ENCODE measurements around the gene TMEM45B.
"Not testable (repeated sequence)": the region's sequence is repeated elsewhere in the genome, so short reads cannot be mapped to it uniquely, and the experiment has no call there.

Gene TMEM45B

DNA sequence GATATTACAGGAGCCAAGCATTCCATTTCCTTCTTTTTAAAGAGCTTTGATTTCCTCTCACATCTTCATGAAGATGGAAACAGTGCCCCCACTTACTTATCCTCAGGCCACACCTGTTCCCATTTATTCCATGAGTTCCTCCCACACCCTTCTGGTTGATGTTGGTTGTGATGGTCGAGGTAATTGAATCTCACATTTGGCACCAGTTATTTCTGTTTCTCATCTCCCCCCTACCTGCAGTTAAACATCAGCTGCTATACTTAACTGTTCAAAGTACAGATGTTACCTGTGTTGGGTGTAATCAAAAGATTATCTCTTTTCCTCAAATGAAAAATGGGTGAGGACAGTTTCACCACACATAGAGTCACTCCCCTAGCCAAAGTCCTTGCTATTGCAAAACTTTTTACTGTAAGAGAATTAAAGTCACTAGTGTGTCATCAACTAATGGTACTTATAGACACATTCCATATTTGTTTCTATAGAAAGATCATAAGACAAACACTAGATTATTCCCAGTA lies 1.9 kb downstream of the TMEM45B start:
- TF ChIP-seq POLR2A (IDR thresholded peaks at IDR 0.05; ENCODE audit: extremely low read depth, insufficient read length) (no peak), MYC (IDR thresholded peaks at IDR 0.05; ENCODE audit: low read depth, low read length) (no peak)
- TF ChIP-seq, protein P1, sequence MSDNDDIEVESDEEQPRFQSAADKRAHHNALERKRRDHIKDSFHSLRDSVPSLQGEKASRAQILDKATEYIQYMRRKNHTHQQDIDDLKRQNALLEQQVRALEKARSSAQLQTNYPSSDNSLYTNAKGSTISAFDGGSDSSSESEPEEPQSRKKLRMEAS (IDR thresholded peaks at IDR 0.05; ENCODE audit: low read depth, low read length) = no peak
- TF ChIP-seq, protein P2, sequence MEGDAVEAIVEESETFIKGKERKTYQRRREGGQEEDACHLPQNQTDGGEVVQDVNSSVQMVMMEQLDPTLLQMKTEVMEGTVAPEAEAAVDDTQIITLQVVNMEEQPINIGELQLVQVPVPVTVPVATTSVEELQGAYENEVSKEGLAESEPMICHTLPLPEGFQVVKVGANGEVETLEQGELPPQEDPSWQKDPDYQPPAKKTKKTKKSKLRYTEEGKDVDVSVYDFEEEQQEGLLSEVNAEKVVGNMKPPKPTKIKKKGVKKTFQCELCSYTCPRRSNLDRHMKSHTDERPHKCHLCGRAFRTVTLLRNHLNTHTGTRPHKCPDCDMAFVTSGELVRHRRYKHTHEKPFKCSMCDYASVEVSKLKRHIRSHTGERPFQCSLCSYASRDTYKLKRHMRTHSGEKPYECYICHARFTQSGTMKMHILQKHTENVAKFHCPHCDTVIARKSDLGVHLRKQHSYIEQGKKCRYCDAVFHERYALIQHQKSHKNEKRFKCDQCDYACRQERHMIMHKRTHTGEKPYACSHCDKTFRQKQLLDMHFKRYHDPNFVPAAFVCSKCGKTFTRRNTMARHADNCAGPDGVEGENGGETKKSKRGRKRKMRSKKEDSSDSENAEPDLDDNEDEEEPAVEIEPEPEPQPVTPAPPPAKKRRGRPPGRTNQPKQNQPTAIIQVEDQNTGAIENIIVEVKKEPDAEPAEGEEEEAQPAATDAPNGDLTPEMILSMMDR (IDR thresholded peaks at IDR 0.05; ENCODE audit: low read depth, low read length) = no peak
- no peak overlapping the region for H3K4me3 ChIP-seq (ENCODE audit: low read depth, low read length)
- DNase-seq (ENCODE audit: low read depth) = no peak

DNA sequence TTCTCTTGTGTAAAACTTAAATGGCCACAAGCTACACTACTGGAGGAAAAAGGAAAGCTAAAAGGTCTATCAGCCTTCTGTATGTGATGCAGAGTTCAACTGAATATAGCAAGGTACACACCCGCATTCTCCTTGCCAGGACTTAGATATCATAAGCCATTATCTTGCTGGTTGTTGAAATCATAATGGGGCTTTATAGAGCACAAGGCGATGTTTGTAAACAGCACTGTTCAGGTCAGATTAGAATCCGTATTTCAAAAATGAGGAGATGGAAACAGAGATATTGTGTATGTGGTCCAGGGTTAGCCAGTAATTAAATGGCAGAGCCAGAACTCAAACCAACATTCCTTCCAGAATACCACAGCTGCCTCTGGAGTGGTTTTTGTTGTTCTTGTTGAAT lies 2.6 kb downstream of the TMEM45B start:
- not testable (repeated sequence) for H3K4me3 ChIP-seq (ENCODE audit: low read depth, low read length); DNase-seq (ENCODE audit: low read depth)

DNA sequence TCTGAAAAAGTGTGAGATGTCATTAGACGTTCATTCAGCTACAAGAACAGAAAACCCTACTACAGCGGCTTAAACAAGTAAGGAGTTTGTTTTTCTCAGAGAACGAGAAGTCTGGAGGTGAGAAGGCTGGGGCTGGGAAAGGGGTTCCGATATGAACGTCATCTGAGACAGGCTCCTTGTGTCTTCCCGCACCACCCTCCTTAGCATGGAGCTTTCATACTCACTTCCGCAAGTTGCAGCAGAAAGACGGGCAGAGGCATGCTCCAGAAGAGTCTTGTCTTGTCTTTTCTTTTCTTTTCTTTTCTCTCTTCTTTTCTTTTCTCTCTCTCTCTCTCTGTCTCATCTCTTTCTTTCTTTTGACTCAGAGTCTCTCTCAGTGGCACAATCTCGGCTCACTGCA lies 3.6 kb downstream of the TMEM45B start:
- TF ChIP-seq, protein P1 (IDR thresholded peaks at IDR 0.05; ENCODE audit: low read depth, low read length) = no peak
- TF ChIP-seq MYC (IDR thresholded peaks at IDR 0.05; ENCODE audit: low read depth, low read length) (no peak), POLR2A (IDR thresholded peaks at IDR 0.05; ENCODE audit: extremely low read depth, insufficient read length) (no peak)
- TF ChIP-seq, protein P2 (IDR thresholded peaks at IDR 0.05; ENCODE audit: low read depth, low read length) = no peak
- DNase-seq (ENCODE audit: low read depth) = no peak
- H3K4me3 ChIP-seq (ENCODE audit: low read depth, low read length) = no peak overlapping the region

DNA sequence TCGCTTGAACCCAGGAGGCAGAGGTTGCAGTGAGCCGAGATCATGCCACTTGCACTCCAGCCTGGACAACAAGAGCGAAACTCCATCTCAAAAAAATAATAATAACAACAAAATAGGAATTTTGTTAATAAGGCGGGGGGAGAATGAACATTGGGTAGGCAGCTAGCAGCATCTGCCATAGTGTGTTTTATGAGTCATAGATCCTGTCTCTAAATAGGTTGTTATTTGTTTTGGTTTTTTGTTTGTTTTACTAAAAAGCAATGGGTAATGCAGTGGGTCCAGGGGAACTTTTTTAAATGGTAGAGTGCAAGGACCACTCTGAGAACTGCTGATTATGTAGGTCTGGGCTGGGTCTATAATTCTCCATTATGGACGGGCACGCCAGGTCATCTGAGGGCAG lies 4.6 kb downstream of the TMEM45B start:
- H3K4me3 ChIP-seq (ENCODE audit: low read depth, low read length); DNase-seq (ENCODE audit: low read depth): not testable (repeated sequence)

DNA sequence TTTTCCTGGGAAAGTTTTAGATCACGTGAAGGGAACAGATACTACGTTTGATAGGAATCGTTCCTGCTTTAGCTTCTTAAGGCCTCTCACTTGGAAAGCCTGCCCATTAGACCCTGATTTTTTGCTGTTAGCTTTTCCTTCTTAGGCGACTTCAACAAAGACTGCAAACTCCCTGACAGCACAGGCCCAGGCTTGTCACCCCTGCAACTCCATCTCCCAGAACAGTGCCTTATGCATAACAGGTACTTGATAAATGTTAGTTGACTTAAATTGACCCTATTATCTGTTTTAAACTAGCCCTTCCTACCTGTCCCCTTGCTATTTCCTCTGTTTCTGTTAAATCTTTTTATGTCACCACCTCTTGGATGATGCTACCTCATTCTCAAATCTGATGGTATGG lies 7.6 kb downstream of the TMEM45B start:
- H3K4me3 ChIP-seq (ENCODE audit: low read depth, low read length); DNase-seq (ENCODE audit: low read depth): not testable (repeated sequence)

DNA sequence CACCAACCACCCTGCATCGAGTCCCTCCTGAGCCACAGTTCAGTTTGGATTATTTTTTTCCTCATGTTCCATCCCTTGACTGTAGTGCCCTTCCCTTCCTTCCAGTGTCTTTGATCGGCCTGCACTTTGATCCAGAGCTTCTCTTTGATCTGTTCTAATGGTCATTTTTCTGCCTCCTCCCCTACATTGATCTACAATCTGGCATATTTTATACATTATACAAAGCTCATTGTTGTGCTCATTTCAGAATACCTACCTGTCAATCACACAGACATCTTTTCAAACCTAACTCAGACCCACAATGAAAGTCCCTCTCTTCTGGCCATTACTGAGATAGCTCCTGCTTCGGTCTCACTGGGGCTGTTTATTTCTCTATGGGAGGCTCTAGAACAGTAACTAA lies 8.2 kb downstream of the TMEM45B start:
- DNase-seq (ENCODE audit: low read depth); H3K4me3 ChIP-seq (ENCODE audit: low read depth, low read length): not testable (repeated sequence)

DNA sequence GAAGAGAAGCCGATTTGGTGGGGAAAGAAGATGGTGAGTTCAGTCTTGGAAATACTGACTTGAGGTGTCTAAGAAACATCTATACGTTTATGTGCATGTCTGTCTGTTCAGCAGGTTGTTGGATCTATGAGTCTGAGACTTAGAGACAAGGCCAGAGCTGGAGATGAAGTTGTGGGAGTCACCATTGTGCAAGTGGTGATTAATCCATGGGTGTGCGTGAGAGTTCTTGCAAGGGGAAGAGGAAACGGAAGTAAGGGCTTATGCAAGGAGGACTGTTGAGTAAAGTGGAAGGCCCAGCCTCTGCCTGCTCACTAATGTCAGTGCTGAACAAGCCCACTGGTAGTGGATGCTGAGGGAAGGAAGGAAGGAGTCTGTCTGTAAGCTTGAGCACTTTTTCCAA lies 9.7 kb downstream of the TMEM45B start:
- peak; percentile 99 for DNase-seq (ENCODE audit: low read depth)
- no peak for TF ChIP-seq POLR2A (IDR thresholded peaks at IDR 0.05; ENCODE audit: extremely low read depth, insufficient read length)
- no peak; the same call in 1 of the 2 replicates for TF ChIP-seq MYC (IDR thresholded peaks at IDR 0.05; ENCODE audit: low read depth, low read length)
- TF ChIP-seq, protein P2 (IDR thresholded peaks at IDR 0.05; ENCODE audit: low read depth, low read length) = no peak
- TF ChIP-seq, protein P1 (IDR thresholded peaks at IDR 0.05; ENCODE audit: low read depth, low read length) = no peak
- H3K4me3 ChIP-seq (ENCODE audit: low read depth, low read length) = no peak overlapping the region

DNA sequence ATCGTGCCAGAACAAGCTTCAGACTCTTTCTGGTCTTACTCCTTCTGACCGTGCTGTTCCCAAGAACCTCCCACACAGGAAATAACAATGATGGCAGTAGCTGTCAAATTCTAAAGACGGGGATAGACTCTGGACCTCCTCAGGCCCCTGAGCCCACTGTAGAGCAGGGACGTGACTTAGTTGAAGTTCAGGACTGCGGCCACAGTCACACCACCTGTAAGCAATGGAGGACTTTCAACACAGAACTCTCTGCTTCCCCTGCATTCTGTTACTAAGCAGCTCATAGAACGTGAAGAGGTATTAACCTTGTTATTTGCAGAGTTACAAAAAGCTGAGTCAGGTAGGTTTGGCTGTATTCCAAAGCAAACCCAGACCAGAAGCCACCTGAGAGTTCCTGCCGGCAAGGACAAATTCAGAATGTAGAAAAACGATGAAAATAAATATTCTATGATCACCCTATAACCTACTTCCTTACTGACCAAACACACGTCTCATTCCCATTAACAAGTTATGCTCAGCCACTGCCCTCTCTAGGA lies 12.7 kb downstream of the TMEM45B start:
- no peak for TF ChIP-seq POLR2A (IDR thresholded peaks at IDR 0.05; ENCODE audit: extremely low read depth, insufficient read length)
- TF ChIP-seq, protein P1 (IDR thresholded peaks at IDR 0.05; ENCODE audit: low read depth, low read length) = no peak
- no peak for TF ChIP-seq MYC (IDR thresholded peaks at IDR 0.05; ENCODE audit: low read depth, low read length)
- TF ChIP-seq, protein P2 (IDR thresholded peaks at IDR 0.05; ENCODE audit: low read depth, low read length) = no peak
- DNase-seq (ENCODE audit: low read depth) = no peak
- no peak overlapping the region for H3K4me3 ChIP-seq (ENCODE audit: low read depth, low read length)

DNA sequence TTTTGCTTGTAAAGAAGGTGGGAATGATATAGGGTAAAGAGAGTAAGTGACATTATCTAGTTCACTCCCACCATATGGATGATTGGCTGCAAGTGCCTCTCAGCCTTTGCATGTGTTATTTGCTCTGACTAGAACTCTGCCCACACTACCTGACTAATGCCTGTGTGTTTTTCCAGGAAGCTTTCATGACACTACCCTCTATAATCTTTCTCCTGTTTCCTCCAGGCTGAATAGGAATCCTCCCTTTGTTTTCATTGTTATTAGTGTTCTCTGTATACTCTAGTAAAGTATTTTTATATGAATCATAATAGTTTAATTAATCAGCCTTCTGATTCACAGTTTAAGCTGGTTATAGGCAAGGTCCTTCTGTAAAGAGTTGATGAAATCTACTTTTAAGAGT lies 13.8 kb downstream of the TMEM45B start:
- DNase-seq (ENCODE audit: low read depth); H3K4me3 ChIP-seq (ENCODE audit: low read depth, low read length): not testable (repeated sequence)

DNA sequence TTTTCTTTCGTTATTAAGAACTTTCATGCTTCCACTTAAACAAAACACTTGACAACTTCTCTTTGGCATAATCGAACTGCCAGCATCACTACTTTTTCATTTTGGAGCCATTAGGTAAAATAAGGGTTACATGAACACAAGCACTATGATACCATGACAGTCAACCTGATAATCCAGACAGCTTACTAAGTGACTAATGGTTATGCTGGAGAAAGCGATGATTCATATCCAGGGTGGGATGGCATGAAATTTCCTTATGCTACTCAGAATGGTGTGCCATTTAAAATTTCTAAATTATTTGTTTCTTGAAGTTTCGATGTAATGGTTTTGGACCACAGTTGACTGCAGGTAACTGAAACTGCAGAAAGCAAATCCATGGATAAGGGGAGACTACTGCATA lies 15.6 kb downstream of the TMEM45B start:
- H3K4me3 ChIP-seq (ENCODE audit: low read depth, low read length); DNase-seq (ENCODE audit: low read depth): not testable (repeated sequence)

DNA sequence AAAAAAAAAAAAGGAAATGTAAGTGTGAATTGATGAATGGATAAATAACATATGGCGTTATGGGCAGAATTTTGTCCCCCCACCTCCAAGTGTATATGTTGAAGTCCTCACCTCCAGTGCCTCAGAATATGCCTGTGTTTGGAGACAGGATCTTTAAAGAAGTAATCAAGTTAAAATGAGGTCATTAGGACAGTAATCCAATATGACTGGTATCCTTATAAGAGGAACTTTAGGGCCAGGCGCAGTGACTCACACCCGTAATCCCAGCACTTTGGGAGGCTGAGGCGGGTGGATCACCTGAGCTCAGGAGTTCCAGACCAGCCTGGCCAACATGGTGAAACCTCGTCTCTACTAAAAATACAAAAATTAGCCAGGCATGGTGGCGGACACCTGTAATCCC lies 17.6 kb downstream of the TMEM45B start:
- DNase-seq (ENCODE audit: low read depth); H3K4me3 ChIP-seq (ENCODE audit: low read depth, low read length): not testable (repeated sequence)

DNA sequence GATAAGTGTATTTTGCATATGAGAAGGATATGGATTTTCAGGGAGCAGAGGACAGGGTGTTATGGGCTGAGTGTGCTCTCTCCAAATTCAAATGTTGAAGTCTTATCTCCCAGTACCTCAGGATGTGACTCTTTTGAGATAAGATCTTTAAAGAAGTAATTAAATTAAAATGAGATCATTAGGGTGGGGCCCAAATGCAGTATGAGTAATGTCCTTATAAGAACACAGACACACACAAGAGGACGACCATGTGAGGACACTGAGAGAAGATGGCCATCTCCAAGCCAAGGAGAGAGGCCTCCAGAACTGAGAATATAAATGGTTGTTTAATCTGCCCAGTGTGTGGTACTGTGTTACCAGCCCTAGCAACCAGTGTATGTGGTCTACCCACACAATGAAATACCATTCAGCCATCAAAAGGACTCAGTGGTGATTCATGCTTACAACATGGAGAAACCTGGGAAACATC lies 20.8 kb downstream of the TMEM45B start:
- peak; percentile 30 for DNase-seq (ENCODE audit: low read depth)
- H3K4me3 ChIP-seq (ENCODE audit: low read depth, low read length) = not testable (repeated sequence)
